ENCODE measurements around the gene ZNF787.
"Not testable (repeated sequence)": the region's sequence is repeated elsewhere in the genome, so short reads cannot be mapped to it uniquely, and the experiment has no call there.

The ZNF787 gene

GRCh38 chr19:56103027-56103614, 18.0 kb downstream of the ZNF787 start:
- no peak for DNase-seq

- DNase-seq, result no peak
Measured at GRCh38 chr19:56101746-56102535, 19.2 kb downstream of the ZNF787 start.

GRCh38 chr19:56101095-56101494, 20.0 kb downstream of the ZNF787 start:
- no peak for DNase-seq

GRCh38 chr19:56099638-56100539, 21.2 kb downstream of the ZNF787 start:
- no peak for DNase-seq

GRCh38 chr19:56098731-56099568, 22.1 kb downstream of the ZNF787 start:
- no peak for DNase-seq

GRCh38 chr19:56098237-56098636, 22.9 kb downstream of the ZNF787 start:
- not testable (repeated sequence) for DNase-seq

GRCh38 chr19:56097776-56098175, 23.3 kb downstream of the ZNF787 start:
- DNase-seq, result no peak

- DNase-seq, result no peak
Measured at GRCh38 chr19:56097306-56097705, 23.8 kb downstream of the ZNF787 start.

GRCh38 chr19:56096665-56097064, 24.4 kb downstream of the ZNF787 start:
- DNase-seq, result no peak

GRCh38 chr19:56094449-56094848, 26.6 kb downstream of the ZNF787 start:
- DNase-seq, result no peak

GRCh38 chr19:56092685-56093631, 28.1 kb downstream of the ZNF787 start:
- DNase-seq, result no peak

GRCh38 chr19:56091751-56092546, 29.1 kb downstream of the ZNF787 start:
- no peak for DNase-seq

GRCh38 chr19:56091066-56091490, 30.0 kb downstream of the ZNF787 start:
- DNase-seq, result no peak

GRCh38 chr19:56089344-56089743, 31.8 kb downstream of the ZNF787 start:
- DNase-seq, result no peak

GRCh38 chr19:56088497-56089215, 32.4 kb downstream of the ZNF787 start:
- DNase-seq, result no peak

GRCh38 chr19:56087647-56088496, 33.2 kb downstream of the ZNF787 start:
- DNase-seq, result no peak

- no peak for DNase-seq
Measured at GRCh38 chr19:56086671-56087430, 34.2 kb downstream of the ZNF787 start.

Measured in stimulated activated CD8-positive, alpha-beta memory T cell treated with anti-CD3 and anti-CD28 coated beads, Interleukin-4, amount 100 ng/mL, for 48 hours (primary cell).